Activated B cell treated with CpG ODN at 0.5 μM for 24 hours (primary cell): Measurements from ENCODE around the gene CORO2B. TPM values are rescaled to one million over a fixed set of nuclear protein-coding genes. Genes with fewer than 3 reads are reported as not detected.
"Not testable (repeated sequence)": the region's sequence is repeated elsewhere in the genome, so short reads cannot be mapped to it uniquely, and the experiment has no call there.

Source experiments
- ATAC-seq: fragments of 200-7000 bp; cut with Tn5 transposase; one replicate; pipeline ENCODE4 v1.10.0; 2021; ENCODE audit warnings: low read depth, mild to moderate bottlenecking, moderate library complexity
- CTCF ChIA-PET: fragments of 350-600 bp; sonication (Branson Sonifier 250); formaldehyde crosslinking; loops from one replicate; lab custom pipeline; 2021; ENCODE audit warnings: antibody characterized with exemption; lab: Charles Lee
- POLR2A ChIA-PET: fragments of 350-600 bp; sonication (Branson Sonifier 250); formaldehyde crosslinking; loops from one replicate; lab custom pipeline; 2021; ENCODE audit warnings: antibody characterized with exemption; lab: Charles Lee
- DNase-seq: peaks from one replicate; pipeline ENCODE4 v3.0.0; 2022
- H3K27ac Mint-ChIP-seq: one replicate; pipeline ENCODE4 v1.8.0; 2020; ENCODE audit warnings: mixed read lengths
- H3K27me3 Mint-ChIP-seq: one replicate; pipeline ENCODE4 v1.8.0; 2021; ENCODE audit warnings: mixed read lengths
- H3K36me3 Mint-ChIP-seq: one replicate; pipeline ENCODE4 v1.8.0; 2021; ENCODE audit warnings: low read depth, mixed read lengths
- H3K4me1 Mint-ChIP-seq: one replicate; pipeline ENCODE4 v1.8.0; 2021; ENCODE audit warnings: mixed read lengths
- H3K4me3 Mint-ChIP-seq: one replicate; pipeline ENCODE4 v1.8.0; 2020; ENCODE audit warnings: mild to moderate bottlenecking, mixed read lengths
- H3K9me3 Mint-ChIP-seq: one replicate; pipeline ENCODE4 v1.8.0; 2020; ENCODE audit warnings: mixed read lengths
- CTCF ChIP-seq: fragments of 200-600 bp; IDR thresholded peaks from one replicate; pipeline ENCODE4 v1.8.0; 2022; ENCODE audit warnings: antibody characterized with exemption, mild to moderate bottlenecking
- intact Hi-C: fragments of 100-400 bp; cut with micrococcal nuclease; formaldehyde crosslinking; loops from one replicate; pipeline ENCODE4 v1.15.1; 2024
- total RNA-seq: library from RNA; stranded (reverse); gene quantifications from 2 replicates; pipeline ENCODE4 v1.2.3, GENCODE V29; 2022

CORO2B gene
- total RNA-seq, 1 donor from 2014 or later = 1.0 TPM

DNA sequence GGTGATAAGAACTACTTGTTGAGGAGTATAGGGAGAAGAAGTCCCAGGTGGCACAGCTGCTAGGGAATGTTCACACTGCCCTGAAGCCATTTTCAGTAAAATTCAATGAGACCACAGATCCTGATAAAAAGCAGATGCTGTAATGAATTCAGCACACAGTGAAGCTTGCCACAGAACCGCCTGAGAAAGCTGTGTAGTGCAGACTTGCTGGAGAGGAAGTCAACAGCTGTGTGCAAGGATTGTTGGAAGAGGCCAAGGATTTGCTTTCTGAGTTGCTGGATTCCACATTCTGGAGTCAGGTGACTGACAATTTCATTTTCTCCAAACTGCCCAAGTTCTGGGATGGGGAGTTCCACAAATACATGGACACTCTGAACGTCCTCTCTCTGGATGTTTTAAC, 171.0 kb downstream of the CORO2B start:
- POLR2A ChIA-PET = no interaction called here
- Mint-ChIP-seq H3K27ac (no peak overlapping the region), H3K36me3 (no peaks in the 10 kb centered on the region)

GRCh38 chr15:68751622-68752021, 172.8 kb downstream of the CORO2B start:
- H3K4me3 Mint-ChIP-seq = no peak overlapping the region
- H3K4me1 Mint-ChIP-seq = peaks cover 7% of the 10 kb centered on the region
- POLR2A ChIA-PET = no interaction called here
- CTCF ChIA-PET = no interaction called here
- H3K27ac Mint-ChIP-seq = no peak overlapping the region
- peaks cover 9% of the 10 kb centered on the region for H3K27me3 Mint-ChIP-seq
- DNase-seq = no peak
- H3K36me3 Mint-ChIP-seq = no peaks in the 10 kb centered on the region
- peaks cover 7% of the 10 kb centered on the region for H3K9me3 Mint-ChIP-seq
- TF ChIP-seq CTCF = no peak
- intact Hi-C loops = no loop called here
- ATAC-seq = no peak

More for the DNA sequence above, 171.0 kb downstream of the CORO2B start:
- TF ChIP-seq CTCF = no peak
- CTCF ChIA-PET = no interaction called here
- no peak overlapping the region for H3K4me3 Mint-ChIP-seq
- peaks cover 2% of the 10 kb centered on the region for H3K27me3 Mint-ChIP-seq
- no peak for DNase-seq
- ATAC-seq = no peak
- H3K4me1 Mint-ChIP-seq = peaks cover 4% of the 10 kb centered on the region
- intact Hi-C loops = no loop called here
- H3K9me3 Mint-ChIP-seq = peaks cover 7% of the 10 kb centered on the region

DNA sequence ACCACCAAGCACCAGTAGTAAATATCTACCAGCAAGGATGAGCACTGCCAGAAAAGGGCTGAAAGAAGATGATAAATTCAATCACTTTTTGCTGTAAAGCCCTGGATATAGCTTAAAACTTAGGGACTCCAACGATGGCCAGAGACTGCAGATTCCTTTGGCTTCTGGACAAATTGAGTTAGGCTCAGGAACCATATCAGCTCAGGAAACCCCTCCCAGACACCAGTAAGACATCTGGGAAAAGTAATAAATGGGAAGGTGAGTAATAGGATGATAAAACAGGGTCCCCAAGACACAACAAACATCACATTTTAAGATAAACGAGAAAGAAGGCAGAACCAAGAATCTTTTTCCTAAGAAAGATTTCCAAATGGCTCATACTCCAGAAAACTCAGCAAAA, 176.9 kb downstream of the CORO2B start:
- ChIA-PET POLR2A (no interaction called here), CTCF (interaction anchor here (0.6 kb wide), 1 partner anchor 87 kb away, joined by 3 read pairs; no protein-coding TSS in a partner anchor)
- Mint-ChIP-seq H3K4me1 (peaks cover 7% of the 10 kb centered on the region), H3K27me3 (peaks cover 11% of the 10 kb centered on the region), H3K9me3 (no peaks in the 10 kb centered on the region), H3K27ac (no peak overlapping the region), H3K4me3 (no peak overlapping the region), H3K36me3 (no peaks in the 10 kb centered on the region)
- ATAC-seq (no peak), DNase-seq (no peak)
- TF ChIP-seq CTCF = no peak
- intact Hi-C loops = no loop called here

- H3K4me1 Mint-ChIP-seq, intact Hi-C loops: not testable (repeated sequence)
Observed at GRCh38 chr15:68759982-68760579, 181.3 kb downstream of the CORO2B start.

DNA sequence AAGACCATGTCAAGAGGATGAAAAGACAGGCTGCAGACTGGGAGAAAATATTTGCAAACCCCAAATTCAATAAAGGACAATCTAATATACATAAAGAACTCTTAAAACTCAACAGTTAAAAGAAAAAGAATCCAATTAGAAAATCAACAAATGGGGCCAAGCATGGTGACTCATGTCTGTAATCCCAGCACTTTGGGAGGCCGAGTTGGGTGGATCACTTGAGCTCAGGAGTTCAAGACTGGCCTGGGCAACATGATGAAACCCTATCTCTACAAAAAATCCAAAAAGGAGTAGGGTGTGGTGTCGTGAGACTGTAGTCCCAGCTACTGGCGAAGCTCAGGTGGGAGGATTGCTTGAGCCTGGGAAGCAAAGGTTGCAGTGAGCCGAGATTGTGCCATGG, 184.3 kb downstream of the CORO2B start:
- POLR2A ChIA-PET = no interaction called here
- ATAC-seq (no peak), DNase-seq (no peak)
- no peak overlapping the region for H3K4me3 Mint-ChIP-seq
- H3K4me1 Mint-ChIP-seq = no peaks in the 10 kb centered on the region
- CTCF ChIA-PET = no interaction called here
- H3K36me3 Mint-ChIP-seq = no peaks in the 10 kb centered on the region
- intact Hi-C loops = no loop called here
- TF ChIP-seq CTCF = no peak
- H3K27me3 Mint-ChIP-seq = peaks cover 6% of the 10 kb centered on the region
- H3K27ac Mint-ChIP-seq = no peak overlapping the region
- H3K9me3 Mint-ChIP-seq = no peaks in the 10 kb centered on the region

More at GRCh38 chr15:68759982-68760579, 181.3 kb downstream of the CORO2B start:
- ATAC-seq, H3K27ac Mint-ChIP-seq, POLR2A ChIA-PET, H3K4me3 Mint-ChIP-seq, H3K9me3 Mint-ChIP-seq, CTCF ChIA-PET, H3K36me3 Mint-ChIP-seq, DNase-seq: not testable (repeated sequence)
- peaks cover 14% of the 10 kb centered on the region for H3K27me3 Mint-ChIP-seq

GRCh38 chr15:68764090-68764489, 185.3 kb downstream of the CORO2B start:
- no peak for TF ChIP-seq CTCF
- Mint-ChIP-seq H3K36me3 (no peaks in the 10 kb centered on the region), H3K27ac (no peak overlapping the region), H3K4me1 (no peaks in the 10 kb centered on the region), H3K9me3 (no peaks in the 10 kb centered on the region), H3K27me3 (peaks cover 3% of the 10 kb centered on the region), H3K4me3 (no peak overlapping the region)
- ChIA-PET POLR2A (interaction anchor here (0.7 kb wide), 1 partner anchor 17 kb away, joined by 3 read pairs; no protein-coding TSS in a partner anchor), CTCF (interaction anchor here (1.5 kb wide), 1 partner anchor 111 kb away, joined by 5 read pairs; no protein-coding TSS in a partner anchor)
- DNase-seq (no peak), ATAC-seq (no peak)
- intact Hi-C loops = no loop called here
